Glomerular endothelial cell (primary cell): ENCODE measurements around the gene OR1A1. TPM values are rescaled to one million over a fixed set of nuclear protein-coding genes. Genes with fewer than 3 reads are reported as not detected.
"Not testable (repeated sequence)": the region's sequence is repeated elsewhere in the genome, so short reads cannot be mapped to it uniquely, and the experiment has no call there.

Source experiments
- DNase-seq: peaks from one replicate; pipeline ENCODE4 v3.0.0-alpha.2; 2011; ENCODE audit warnings: low read depth, low spot score; ENCODE audit errors: extremely low read depth
- total RNA-seq: library from RNA; depleted of rRNA; stranded (reverse); fragments of >200 nt; gene quantifications from 2 replicates; pipeline ENCODE4 v1.2.3, GENCODE V29; 2015

OR1A1 gene
- total RNA-seq: not detected in 2 replicates

DNA sequence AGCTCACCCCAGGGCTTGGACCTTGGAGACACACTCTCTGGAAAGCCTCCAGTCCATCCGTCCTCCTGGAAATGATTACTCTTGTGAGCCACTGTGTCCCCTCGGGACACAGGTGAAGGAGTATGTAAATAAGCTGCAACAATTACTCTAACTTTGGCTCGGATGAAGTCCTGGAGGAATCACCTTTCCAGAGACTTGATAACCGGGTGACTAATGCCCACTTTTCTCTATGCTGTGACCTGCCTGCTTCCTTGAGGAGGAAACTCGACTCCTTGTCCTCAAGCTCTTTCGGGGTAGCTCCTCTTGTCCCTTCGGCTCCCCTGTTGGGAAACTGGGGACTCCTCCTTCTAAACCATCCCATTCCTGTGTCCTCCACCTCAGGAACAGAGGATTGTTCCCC, at the start of gene OR1A1:
TSS of gene OR1A1 (plus strand) at position 301 of the 400 bp plus-strand sequence. CDS start 7,954 bp downstream, outside the sequence.
- DNase-seq: no peak

- DNase-seq: no peak
Observed at GRCh38 chr17:3167574-3167973, 39.9 kb upstream of the OR1A1 start.

GRCh38 chr17:3189961-3190360, 17.5 kb upstream of the OR1A1 start:
- DNase-seq: no peak

DNA sequence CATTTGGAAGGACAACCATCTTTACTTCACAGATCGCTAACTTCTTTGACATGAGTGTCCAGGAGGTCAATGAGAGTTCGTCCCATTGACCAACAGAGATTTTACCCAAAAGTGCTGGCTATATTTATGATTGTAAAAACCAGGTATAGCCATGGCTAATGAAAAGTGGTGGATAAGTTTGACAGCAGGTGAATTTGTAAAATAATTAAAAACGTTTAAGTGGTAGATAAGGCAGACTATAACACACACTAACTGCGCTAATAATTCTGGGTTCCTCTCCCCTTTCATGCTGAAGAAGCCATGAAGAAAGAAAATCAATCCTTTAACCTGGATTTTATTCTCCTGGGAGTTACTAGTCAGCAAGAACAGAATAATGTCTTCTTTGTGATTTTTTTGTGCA, 10.2 kb upstream of the OR1A1 start, which contains the start of gene OR1A2:
TSS of gene OR1A2 (plus strand) at position 301 of the 400 bp plus-strand sequence. CDS start at position 301, 0 bp downstream.
- no peak for DNase-seq

DNA sequence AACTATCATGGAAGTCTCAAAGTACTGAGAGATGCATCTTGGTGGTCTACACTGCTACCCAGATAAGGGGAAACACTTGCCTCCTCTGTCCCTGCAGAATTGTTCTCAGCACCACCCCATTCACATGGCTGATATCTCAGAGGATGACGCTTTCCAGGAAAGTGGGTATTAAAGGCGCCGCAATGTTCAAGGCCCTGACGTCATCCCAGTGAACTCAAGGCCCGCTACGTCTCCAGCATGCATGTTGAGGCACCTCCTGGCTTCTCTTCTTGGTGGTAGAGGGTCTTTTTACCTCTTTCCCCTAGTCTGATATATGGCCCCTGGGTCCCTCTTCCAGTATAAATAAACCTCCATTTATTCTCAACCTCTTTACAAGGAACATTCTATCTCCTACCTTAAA, 1.0 kb downstream of the OR1A1 start:
- no peak for DNase-seq

- DNase-seq: no peak
Observed at GRCh38 chr17:3213001-3213400, 5.5 kb downstream of the OR1A1 start.

DNA sequence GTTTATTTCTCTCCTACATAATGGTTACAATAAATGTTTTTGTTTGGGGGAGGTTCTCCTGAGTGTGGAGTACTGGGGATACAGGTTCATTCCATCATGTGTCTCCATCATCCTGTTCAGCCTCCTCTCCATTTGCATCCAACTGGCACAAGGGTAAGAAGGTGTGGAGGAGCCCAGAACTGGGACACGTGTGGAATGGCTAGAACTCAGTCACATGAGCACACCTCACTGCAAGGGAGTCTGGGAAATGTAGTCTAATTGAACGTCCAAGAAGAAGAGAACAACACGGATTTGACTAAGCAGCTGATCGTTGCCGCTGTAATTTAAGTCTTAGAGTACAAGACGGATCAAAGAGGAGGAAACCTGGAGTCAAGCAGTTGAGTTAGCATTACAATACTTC, 6.1 kb downstream of the OR1A1 start:
- DNase-seq: no peak

GRCh38 chr17:3219978-3220377, 12.5 kb downstream of the OR1A1 start:
- not testable (repeated sequence) for DNase-seq

GRCh38 chr17:3221850-3222249, 14.4 kb downstream of the OR1A1 start:
- no peak for DNase-seq

DNA sequence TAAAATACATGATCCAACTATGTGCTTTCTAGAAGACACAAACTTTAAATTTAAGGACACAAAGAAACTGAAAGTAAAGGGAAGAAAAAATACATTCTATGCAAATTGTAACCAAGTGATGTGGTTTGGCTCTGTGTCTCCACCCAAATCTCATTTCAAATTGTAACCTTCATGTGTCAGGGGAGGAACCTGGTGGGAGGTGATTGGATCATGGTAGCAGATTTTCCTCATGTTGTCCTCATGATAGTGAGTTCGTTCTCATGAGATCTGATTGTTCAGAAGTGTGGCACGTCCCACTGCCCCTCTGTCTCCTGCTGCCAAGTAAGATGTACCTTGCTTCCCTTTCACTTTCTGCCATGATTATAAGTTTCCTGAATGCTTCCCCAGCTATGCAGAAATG, 15.0 kb downstream of the OR1A1 start:
- DNase-seq: no peak

DNA sequence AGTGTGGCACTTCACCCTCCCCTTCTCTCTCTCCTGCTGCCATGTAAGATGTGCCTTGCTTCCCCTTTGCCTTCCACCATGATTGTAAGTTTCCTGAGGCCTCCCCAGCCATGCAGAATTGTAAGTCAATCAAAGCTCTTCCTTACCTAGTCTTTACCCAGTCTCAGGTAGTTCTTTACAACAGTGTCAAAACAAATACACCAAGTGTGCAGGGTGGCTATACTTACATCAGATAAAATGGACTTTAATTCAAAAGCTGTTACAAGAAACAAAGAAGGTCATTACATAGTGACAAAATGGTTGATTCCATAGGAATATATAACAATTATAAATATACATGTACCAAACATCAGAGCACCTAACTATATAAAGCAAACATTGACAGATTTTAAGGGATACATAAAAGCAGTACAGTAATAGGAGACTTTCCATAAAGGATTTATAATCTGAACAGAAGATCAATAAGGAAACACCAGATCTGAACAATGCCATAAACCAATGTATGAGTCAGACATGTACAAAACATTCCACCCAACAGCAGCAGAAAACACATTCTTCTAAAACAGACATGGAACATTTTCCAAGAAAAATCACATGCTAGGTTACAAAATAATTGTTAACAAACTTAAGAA, 17.4 kb downstream of the OR1A1 start:
- DNase-seq: not testable (repeated sequence)

DNA sequence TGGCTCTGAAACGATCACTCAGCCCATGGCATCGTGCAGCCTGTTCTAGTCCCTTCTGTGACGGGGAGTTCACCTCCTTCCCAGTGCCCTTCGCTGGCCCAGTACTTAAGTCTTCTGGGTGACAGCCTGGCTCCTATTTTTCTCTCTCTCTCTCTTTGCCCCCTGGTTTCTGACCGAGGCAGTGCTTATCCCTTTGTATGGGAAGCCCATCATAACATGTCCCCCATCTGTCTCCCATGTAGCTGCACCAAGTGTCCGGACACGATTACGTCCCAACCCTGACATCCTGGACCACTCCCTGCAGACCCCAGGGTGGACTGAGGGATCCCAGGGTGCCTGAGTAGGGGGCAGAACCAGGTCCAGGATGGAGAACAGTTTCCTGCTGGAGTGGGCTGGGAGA, 24.8 kb downstream of the OR1A1 start:
- DNase-seq: not testable (repeated sequence)

- DNase-seq: not testable (repeated sequence)
Observed at GRCh38 chr17:3238685-3239084, 31.2 kb downstream of the OR1A1 start.

DNA sequence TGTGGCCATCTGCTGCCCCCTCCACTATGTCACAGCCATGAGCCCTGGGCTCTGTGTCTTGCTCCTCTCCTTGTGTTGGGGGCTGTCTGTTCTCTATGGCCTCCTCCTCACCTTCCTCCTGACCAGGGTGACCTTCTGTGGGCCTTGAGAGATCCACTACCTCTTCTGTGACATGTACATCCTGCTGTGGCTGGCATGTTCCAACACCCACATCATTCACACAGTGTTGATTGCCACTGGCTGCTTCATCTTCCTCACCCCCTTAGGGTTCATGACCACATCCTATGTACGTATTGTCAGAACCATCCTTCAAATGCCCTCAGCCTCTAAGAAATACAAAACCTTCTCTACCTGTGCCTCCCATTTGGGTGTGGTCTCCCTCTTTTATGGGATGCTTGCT, 33.6 kb downstream of the OR1A1 start:
- not testable (repeated sequence) for DNase-seq

- DNase-seq: not testable (repeated sequence)
Observed at GRCh38 chr17:3244841-3245240, 37.4 kb downstream of the OR1A1 start.

- DNase-seq: not testable (repeated sequence)
Observed at GRCh38 chr17:3249013-3249412, 41.5 kb downstream of the OR1A1 start.

- no peak for DNase-seq
Observed at GRCh38 chr17:3256575-3256974, 49.1 kb downstream of the OR1A1 start.

DNA sequence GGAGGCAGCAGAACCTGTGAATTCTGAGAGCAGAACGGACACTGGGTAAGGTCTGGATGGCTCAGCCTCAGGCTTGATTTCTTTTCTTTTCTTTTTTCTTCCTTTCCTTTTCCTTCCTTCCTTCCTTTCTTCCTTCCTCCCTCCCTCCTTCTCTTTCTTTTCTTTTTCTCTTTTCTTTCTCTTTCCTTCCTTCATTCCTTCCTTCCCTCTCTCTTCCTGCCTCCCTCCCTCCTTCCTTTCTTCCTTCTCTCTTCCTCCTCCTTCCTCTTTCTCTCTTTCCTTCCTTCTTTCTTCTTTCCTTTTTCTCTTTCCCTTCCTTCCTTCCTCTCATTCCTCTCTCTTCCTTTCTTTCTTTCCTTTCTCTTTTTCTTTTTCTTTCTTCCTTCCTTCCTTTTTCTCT, 52.7 kb downstream of the OR1A1 start:
- DNase-seq: no peak

DNA sequence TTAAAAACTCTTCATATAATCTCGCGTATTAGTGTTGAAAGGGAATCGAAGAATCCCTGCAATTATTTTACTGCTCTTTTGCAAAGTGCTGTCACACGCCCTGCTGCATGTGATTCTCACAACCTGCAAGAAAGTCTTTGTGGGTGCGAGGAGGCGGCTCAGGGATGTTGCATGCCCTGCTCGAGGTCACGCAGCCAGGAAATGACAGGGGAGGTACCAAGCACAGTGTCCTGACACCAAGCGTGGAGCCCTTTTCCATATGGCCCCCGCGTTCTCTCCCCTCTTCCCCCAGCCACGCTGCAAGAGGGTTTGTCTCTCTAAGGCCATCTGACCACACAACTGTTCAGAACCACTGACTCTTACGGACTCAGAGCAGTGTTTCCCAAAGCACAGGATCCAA, 53.1 kb downstream of the OR1A1 start:
- no peak for DNase-seq
